Smooth muscle cell (in vitro differentiated cells): ENCODE data around the gene ZDHHC14. TPM values are rescaled to one million over a fixed set of nuclear protein-coding genes. Genes with fewer than 3 reads are reported as not detected.

Source experiments
- DNase-seq: peaks from one replicate; lab custom pipeline; 2025; ENCODE audit not compliant: unreplicated experiment; lab: John Stamatoyannopoulos, UW
- H2AFZ ChIP-seq: fragments of 200-600 bp; sonication (generic); 2 replicates; pipeline ENCODE4 v1.6.0; 2016; ENCODE audit warnings: antibody characterized with exemption, low read depth, mild to moderate bottlenecking
- H3F3A ChIP-seq: fragments of 200-600 bp; sonication (generic); 2 replicates; pipeline ENCODE4 v1.6.0; 2017; ENCODE audit warnings: antibody characterized with exemption, low read depth
- H3K27ac ChIP-seq: fragments of 200-600 bp; sonication (generic); 2 replicates; pipeline ENCODE4 v1.5.1; 2016; ENCODE audit warnings: low read depth, mild to moderate bottlenecking
- H3K27me3 ChIP-seq: fragments of 200-600 bp; sonication (generic); 2 replicates; pipeline ENCODE4 v1.6.1; 2016; ENCODE audit warnings: low read depth, mild to moderate bottlenecking
- H3K36me3 ChIP-seq: fragments of 200-600 bp; sonication (generic); 2 replicates; pipeline ENCODE4 v1.5.1; 2016; ENCODE audit warnings: low read depth
- H3K4me1 ChIP-seq: fragments of 200-600 bp; sonication (generic); 2 replicates; pipeline ENCODE4 v1.5.1; 2016; ENCODE audit warnings: low read depth
- H3K4me2 ChIP-seq: fragments of 200-600 bp; sonication (generic); 2 replicates; pipeline ENCODE4 v1.6.0; 2016; ENCODE audit warnings: mild to moderate bottlenecking
- H3K4me3 ChIP-seq: fragments of 200-600 bp; sonication (generic); 2 replicates; pipeline ENCODE4 v1.5.1; 2016; ENCODE audit warnings: mild to moderate bottlenecking
- H3K79me2 ChIP-seq: fragments of 200-600 bp; sonication (generic); 2 replicates; pipeline ENCODE4 v1.6.0; 2016; ENCODE audit warnings: low read depth, mild to moderate bottlenecking
- H3K9ac ChIP-seq: fragments of 200-600 bp; sonication (generic); 2 replicates; pipeline ENCODE4 v1.6.0; 2016; ENCODE audit warnings: low read depth
- H3K9me3 ChIP-seq: fragments of 200-600 bp; sonication (generic); replicated peaks from 2 replicates; pipeline ENCODE4 v1.5.1; 2016; ENCODE audit warnings: low read depth
- H4K20me1 ChIP-seq: fragments of 200-600 bp; sonication (generic); 2 replicates; pipeline ENCODE4 v1.6.0; 2016; ENCODE audit warnings: low read depth
- CTCF ChIP-seq: fragments of 200-600 bp; sonication (generic); IDR thresholded peaks from 2 replicates; pipeline ENCODE4 v1.5.1; 2017; ENCODE audit warnings: borderline replicate concordance, mild to moderate bottlenecking, antibody characterized with exemption; ENCODE audit not compliant: insufficient read depth, poor library complexity, severe bottlenecking
- WGBS: methylation state at CpG from one replicate; pipeline ENCODE4 v1.1.7; 2016; ENCODE audit warnings: low lambda C conversion rate; 5-methylcytosine and 5-hydroxymethylcytosine counted together
- polyA plus RNA-seq: library from polyadenylated mRNA; unstranded; fragments of >200 nt; fragmentation: Nextera tagmentation; extraction: Ambion mirVana; gene quantifications from 2 replicates; pipeline ENCODE4 v1.2.1, GENCODE V29; 2016
- total RNA-seq: library from RNA; depleted of rRNA; stranded (reverse); fragments of >200 nt; gene quantifications from 2 replicates; pipeline ENCODE4 v1.2.3, GENCODE V29; 2014

Gene ZDHHC14
- total and polyA plus RNA-seq, 2 experiments from 2014 or later = 1.3 to 1.6 TPM

GRCh38 chr6:157453131-157453530, 72.1 kb downstream of the ZDHHC14 start:
- no peak for DNase-seq
- H3K36me3 ChIP-seq = no peaks in the 10 kb centered on the region
- H3K9ac ChIP-seq = no peak overlapping the region
- no peak overlapping the region for H3K4me3 ChIP-seq
- H3K4me2 ChIP-seq = no peak overlapping the region
- no peak for TF ChIP-seq CTCF
- H3K4me1 ChIP-seq = peaks cover 12% of the 10 kb centered on the region
- no peak overlapping the region for H3K27ac ChIP-seq
- WGBS = 90% methylated on average over 4 of the region's 4 CpGs
- no peaks in the 10 kb centered on the region for H4K20me1 ChIP-seq
- no peaks in the 10 kb centered on the region for H3K9me3 ChIP-seq
- H2AFZ ChIP-seq = no peak overlapping the region
- H3K27me3 ChIP-seq = no peaks in the 10 kb centered on the region
- no peaks in the 10 kb centered on the region for H3F3A ChIP-seq
- H3K79me2 ChIP-seq = no peaks in the 10 kb centered on the region

- Histone ChIP-seq H3K27ac (no peak overlapping the region), H3K4me2 (no peak overlapping the region), H3K27me3 (no peaks in the 10 kb centered on the region), H3F3A (no peaks in the 10 kb centered on the region), H3K4me3 (no peak overlapping the region), H3K9ac (no peak overlapping the region), H3K36me3 (no peaks in the 10 kb centered on the region), H2AFZ (no peak overlapping the region), H3K4me1 (peaks cover 12% of the 10 kb centered on the region), H3K79me2 (no peaks in the 10 kb centered on the region), H3K9me3 (no peaks in the 10 kb centered on the region), H4K20me1 (no peaks in the 10 kb centered on the region)
- DNase-seq = no peak
- TF ChIP-seq CTCF = no peak
Measured at GRCh38 chr6:157453978-157454377, 73.0 kb downstream of the ZDHHC14 start.

- H3K27ac ChIP-seq = no peak overlapping the region
- no peak overlapping the region for H3K9ac ChIP-seq
- peaks cover 12% of the 10 kb centered on the region for H3K4me1 ChIP-seq
- no peak for TF ChIP-seq CTCF
- no peaks in the 10 kb centered on the region for H3F3A ChIP-seq
- no peak for DNase-seq
- 91% methylated on average over 14 of the region's 14 CpGs for WGBS
- no peak overlapping the region for H2AFZ ChIP-seq
- H3K27me3 ChIP-seq = no peaks in the 10 kb centered on the region
- H3K9me3 ChIP-seq = no peaks in the 10 kb centered on the region
- H3K4me2 ChIP-seq = no peak overlapping the region
- no peaks in the 10 kb centered on the region for H4K20me1 ChIP-seq
- no peaks in the 10 kb centered on the region for H3K36me3 ChIP-seq
- H3K4me3 ChIP-seq = no peak overlapping the region
- H3K79me2 ChIP-seq = no peaks in the 10 kb centered on the region
Measured at GRCh38 chr6:157454762-157455714, 74.0 kb downstream of the ZDHHC14 start.
